ENCODE results near the gene HYI.
"Not testable (repeated sequence)": the region's sequence is repeated elsewhere in the genome, so short reads cannot be mapped to it uniquely, and the experiment has no call there.

Gene HYI

DNA sequence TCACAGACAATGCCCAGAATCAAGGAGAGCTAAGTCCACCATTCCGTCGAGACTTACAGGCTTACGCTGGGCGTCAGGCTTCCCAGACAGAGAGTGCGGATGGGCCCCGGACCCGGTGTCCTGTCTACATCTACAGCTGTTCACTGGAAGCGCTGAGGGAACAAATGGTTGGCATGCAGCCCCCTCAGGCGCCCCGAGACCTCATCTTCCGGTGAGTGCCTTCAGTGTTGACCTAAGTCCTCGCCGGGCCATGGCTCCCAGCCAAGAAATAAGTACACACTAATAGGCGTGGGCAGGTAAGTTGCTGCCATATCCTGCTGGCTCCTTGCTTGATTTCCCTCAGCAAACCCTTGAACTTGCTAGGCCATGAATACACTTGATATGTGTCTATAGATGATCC, 26.2 kb downstream of the HYI start:
- no peak for DNase-seq (ENCODE audit: low spot score)

DNA sequence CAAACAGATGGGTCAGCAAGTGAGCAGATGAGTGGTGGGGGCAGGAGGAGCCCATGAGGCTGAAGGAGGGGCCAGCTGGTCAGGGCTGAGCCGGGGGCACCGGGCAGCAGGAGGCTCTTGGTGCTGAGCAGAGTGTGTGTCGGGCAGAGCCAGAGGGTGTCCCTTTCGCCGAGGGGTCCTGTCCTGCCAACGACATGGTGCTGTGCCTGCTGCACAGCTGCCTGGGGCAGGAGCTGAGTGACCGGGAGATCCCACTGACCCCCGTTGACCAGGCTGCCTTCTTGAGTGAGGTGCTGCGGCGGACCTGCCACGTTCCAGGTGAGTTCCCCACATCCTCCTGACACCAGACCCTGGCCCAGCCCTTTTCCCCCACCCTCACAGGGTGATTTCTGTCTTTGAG, 27.5 kb downstream of the HYI start:
- no peak for DNase-seq (ENCODE audit: low spot score)

- no peak for DNase-seq (ENCODE audit: low spot score)
Observed at GRCh38 chr1:43425045-43425444, 28.7 kb downstream of the HYI start.

- DNase-seq (ENCODE audit: low spot score), result no peak
Observed at GRCh38 chr1:43423672-43424550, 29.8 kb downstream of the HYI start.

DNA sequence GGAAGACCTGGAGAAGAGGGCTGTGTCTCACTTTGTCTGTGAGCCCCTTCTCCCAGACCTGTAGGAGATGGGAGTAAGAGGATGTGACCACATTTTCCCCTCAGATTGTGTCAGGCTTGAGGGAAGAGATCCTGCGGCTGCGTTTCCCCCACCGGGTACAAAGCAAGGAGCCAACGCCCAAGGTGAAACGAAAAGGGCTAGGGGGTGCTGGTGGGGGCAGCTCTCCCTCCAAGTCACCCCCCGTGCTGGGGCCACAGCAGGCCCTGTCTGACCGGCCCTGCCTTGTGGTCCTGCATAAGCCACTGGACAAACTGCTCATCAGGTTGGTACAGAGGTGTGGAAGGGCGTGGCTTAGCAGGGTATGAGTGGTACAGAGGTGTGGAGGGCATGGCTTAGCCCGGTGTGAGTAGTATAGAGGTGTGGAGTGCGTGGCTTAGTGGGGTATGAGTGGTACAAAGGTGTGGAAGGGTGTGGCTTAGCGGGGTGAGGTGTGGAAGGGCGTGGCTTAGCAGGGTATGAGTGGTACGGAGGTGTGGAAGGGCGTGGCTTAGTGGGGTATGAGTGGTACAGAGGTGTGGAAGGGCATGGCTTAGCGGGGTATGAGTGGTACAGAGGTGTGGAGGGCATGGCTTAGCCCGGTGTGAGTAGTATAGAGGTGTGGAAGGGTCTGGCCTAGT, 30.6 kb downstream of the HYI start:
- no peak for DNase-seq (ENCODE audit: low spot score)

DNA sequence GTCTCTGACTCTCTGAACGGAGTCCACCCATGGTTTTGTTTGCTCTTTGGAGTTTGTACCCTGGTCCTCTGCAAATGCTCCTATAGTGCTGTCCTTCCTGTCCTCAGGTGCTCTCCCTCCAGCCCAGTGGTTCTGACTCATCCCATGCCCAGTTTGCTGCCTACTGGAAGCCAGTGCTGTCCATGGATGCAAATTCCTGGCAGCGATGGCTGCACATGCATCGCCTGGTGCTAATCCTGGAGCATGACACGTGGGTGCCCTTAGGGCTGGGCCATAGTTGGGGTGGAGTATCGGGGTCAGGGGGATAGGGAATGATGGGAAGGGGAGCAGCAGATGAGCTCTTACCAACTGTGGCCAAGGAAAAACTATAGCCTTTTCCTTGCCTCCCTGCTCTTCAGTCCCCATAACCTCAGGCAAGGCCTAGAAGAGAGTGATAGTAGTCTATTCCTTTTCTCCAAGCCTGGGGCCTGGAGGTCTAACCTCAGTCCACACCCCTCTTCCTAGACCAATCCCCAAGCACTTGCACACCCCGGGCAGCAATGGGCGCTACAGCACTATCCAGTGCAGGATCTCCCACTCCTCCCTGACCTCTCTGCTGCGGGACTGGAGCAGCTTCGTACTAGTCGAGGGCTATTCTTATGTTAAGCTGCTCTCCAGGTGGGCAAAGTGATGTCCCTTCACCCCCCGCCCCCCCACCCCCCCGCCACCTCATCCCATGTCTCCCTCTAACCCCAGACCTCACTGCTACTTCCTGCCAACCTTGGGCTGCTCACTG, 31.6 kb downstream of the HYI start:
- DNase-seq (ENCODE audit: low spot score), result no peak

DNA sequence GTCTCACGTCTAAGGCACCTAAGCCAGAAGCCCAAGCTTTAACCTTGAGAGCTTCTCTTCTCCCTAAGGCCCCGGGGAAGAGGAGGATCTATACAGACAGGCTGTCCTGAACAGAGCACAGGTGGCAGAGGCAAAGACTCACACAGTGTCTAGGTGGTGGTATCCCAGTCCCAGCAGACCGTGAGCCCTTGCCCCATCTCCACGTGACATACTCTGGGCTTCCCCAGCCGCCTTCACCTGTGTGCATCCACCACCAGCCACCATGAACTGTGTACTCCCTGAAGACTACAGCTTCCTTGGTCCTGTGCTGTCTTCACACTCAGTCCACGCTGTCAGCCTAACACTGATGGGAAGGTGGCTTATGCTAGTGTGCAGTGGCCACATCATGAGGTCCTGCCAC, 32.3 kb downstream of the HYI start:
- DNase-seq (ENCODE audit: low spot score), result no peak

GRCh38 chr1:43420874-43421273, 32.9 kb downstream of the HYI start:
- DNase-seq (ENCODE audit: low spot score), result no peak

- DNase-seq (ENCODE audit: low spot score), result no peak
Observed at GRCh38 chr1:43419627-43420425, 33.9 kb downstream of the HYI start.

- DNase-seq (ENCODE audit: low spot score), result no peak
Observed at GRCh38 chr1:43418858-43419257, 34.9 kb downstream of the HYI start.

- DNase-seq (ENCODE audit: low spot score), result no peak
Observed at GRCh38 chr1:43415901-43416300, 37.8 kb downstream of the HYI start.

DNA sequence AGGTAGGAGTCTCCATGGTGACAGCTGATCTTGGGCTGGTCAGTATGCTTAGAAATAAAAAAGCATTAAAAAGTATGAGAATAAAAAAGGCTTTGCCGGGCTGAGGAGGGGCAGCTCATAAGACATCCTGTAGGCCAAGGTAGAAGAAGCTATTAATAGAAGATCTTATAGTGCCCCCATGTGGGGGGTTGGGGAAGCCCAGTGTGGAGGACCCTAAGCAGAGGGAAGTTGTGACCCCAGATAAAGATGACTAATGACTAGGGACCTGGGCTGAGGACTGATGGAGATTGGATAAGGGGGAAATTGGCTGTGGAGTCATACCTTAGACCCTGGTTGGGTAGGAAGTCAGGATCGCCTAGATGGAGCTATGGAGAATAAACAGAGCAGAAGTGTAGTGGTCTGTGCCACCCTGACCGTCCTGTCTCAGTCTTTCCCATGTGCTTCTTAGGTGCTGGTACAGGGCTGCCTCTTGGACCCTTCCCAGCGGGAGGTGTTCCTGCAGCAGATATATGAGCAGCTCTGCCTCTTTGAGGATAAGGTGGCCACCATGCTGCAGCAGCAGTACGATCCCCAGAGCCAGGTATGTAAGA, 39.0 kb downstream of the HYI start:
- peak; percentile 50 for DNase-seq (ENCODE audit: low spot score)

- DNase-seq (ENCODE audit: low spot score), result not testable (repeated sequence)
Observed at GRCh38 chr1:43413426-43413825, 40.3 kb downstream of the HYI start.

GRCh38 chr1:43410571-43410970, 43.2 kb downstream of the HYI start:
- DNase-seq (ENCODE audit: low spot score), result no peak

DNA sequence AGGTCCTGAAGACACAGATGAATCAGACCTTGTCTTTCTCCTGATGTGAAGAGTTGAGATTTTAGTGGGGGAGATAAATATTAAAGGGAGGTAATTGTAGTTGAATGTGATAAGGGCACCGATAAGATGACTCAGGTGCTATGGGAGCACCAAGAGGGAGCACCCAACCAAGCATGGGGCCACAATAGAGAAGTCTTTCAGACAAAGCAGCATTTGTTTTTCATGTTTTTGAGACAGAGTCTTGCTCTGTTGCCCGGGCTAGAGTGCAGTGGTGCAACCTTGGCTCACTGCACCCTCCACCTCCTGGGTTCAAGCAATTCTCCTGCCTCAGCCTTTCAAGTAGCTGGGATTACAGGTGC, 47.9 kb downstream of the HYI start:
- DNase-seq (ENCODE audit: low spot score), result no peak

GRCh38 chr1:43405219-43405875, 48.4 kb downstream of the HYI start:
- no peak for DNase-seq (ENCODE audit: low spot score)

GRCh38 chr1:43404353-43404752, 49.4 kb downstream of the HYI start:
- no peak for DNase-seq (ENCODE audit: low spot score)

- no peak for DNase-seq (ENCODE audit: low spot score)
Observed at GRCh38 chr1:43402089-43402865, 51.5 kb downstream of the HYI start.

All from activated CD4-positive, alpha-beta T cell treated with anti-CD3 and anti-CD28 coated beads, Interleukin-2, Interleukin-4, amounts not matched to agents 100 ng/mL and 50 ng/mL, durations not matched to agents 16 hours and 8 hours (primary cell).